HepG2 (cell line): ENCODE measurements around the gene GRB10. TPM values are rescaled to one million over a fixed set of nuclear protein-coding genes. Genes with fewer than 3 reads are reported as not detected.

Source experiments
- ARNT2 ChIP-seq: sonication (generic); formaldehyde crosslinking; IDR thresholded peaks from 2 replicates; pipeline ENCODE4 v1.8.0; 2022; ENCODE audit warnings: mild to moderate bottlenecking, low read depth, missing genetic modification reagents, moderate library complexity
- EP300 ChIP-seq, 3 experiments: sonication (generic) in 1 of 3; formaldehyde crosslinking in 1 of 3; IDR thresholded peaks; 2 replicates each; pipeline versions ENCODE4 v1.5.1 to v1.6.1; 2011 to 2020; ENCODE audit warnings: low read depth in 2 of 3, low read length in 2 of 3, borderline replicate concordance in 1 of 3, improper control_type of control experiment in 1 of 3, mild to moderate bottlenecking in 1 of 3, missing genetic modification reagents in 1 of 3, moderate library complexity in 1 of 3
- FOXO1 ChIP-seq: sonication (generic); formaldehyde crosslinking; IDR thresholded peaks from 2 replicates; pipeline ENCODE4 v1.4.0; 2020; ENCODE audit warnings: missing genetic modification reagents
- KLF6 ChIP-seq: IDR thresholded peaks from 2 replicates; pipeline ENCODE4 v1.8.0; 2016; ENCODE audit warnings: missing biosample characterization, missing genetic modification reagents
- PHF5A ChIP-seq: IDR thresholded peaks from one replicate; pipeline ENCODE4 v1.6.1; 2018; ENCODE audit warnings: low read depth, missing genetic modification reagents; ENCODE audit not compliant: unreplicated experiment
- RBM39 ChIP-seq: fragments of 200-400 bp; formaldehyde crosslinking; IDR thresholded peaks from one replicate; pipeline ENCODE4 v1.6.1; 2018; ENCODE audit warnings: antibody characterized with exemption, mild to moderate bottlenecking, low read depth, low read length; ENCODE audit not compliant: poor library complexity, severe bottlenecking
- RELA ChIP-seq: sonication (generic); formaldehyde crosslinking; IDR thresholded peaks from 2 replicates; pipeline ENCODE4 v1.4.0; 2020; ENCODE audit warnings: missing genetic modification reagents
- REXO4 ChIP-seq: sonication (generic); formaldehyde crosslinking; IDR thresholded peaks from 2 replicates; pipeline ENCODE4 v1.8.0; 2022; ENCODE audit warnings: missing genetic modification reagents, mild to moderate bottlenecking, borderline replicate concordance
- SRF ChIP-seq: IDR thresholded peaks from 2 replicates; pipeline ENCODE4 v1.6.1; 2011; ENCODE audit warnings: mild to moderate bottlenecking, low read depth, low read length, moderate library complexity
- ZBTB1 ChIP-seq: sonication (generic); formaldehyde crosslinking; IDR thresholded peaks from 2 replicates; pipeline ENCODE4 v1.4.0; 2020; ENCODE audit warnings: missing genetic modification reagents, borderline replicate concordance
- ZC3H13 ChIP-seq: sonication (generic); formaldehyde crosslinking; IDR thresholded peaks from 2 replicates; pipeline ENCODE4 v1.8.1; 2023; ENCODE audit warnings: mild to moderate bottlenecking, missing genetic modification reagents, moderate library complexity
- ZNF101 ChIP-seq: sonication (generic); formaldehyde crosslinking; IDR thresholded peaks from 2 replicates; pipeline ENCODE4 v1.4.0; 2020; ENCODE audit warnings: mild to moderate bottlenecking, low read depth, missing genetic modification reagents, borderline replicate concordance
- ZNF143 ChIP-seq: sonication (generic); formaldehyde crosslinking; IDR thresholded peaks from 2 replicates; pipeline ENCODE4 v1.4.0; 2020; ENCODE audit warnings: missing genetic modification reagents
- ZNF343 ChIP-seq: sonication (generic); formaldehyde crosslinking; IDR thresholded peaks from 2 replicates; pipeline ENCODE4 v1.4.0; 2020; ENCODE audit warnings: mild to moderate bottlenecking, missing genetic modification reagents
- polyA plus RNA-seq, 8 experiments: library from polyadenylated mRNA; depleted of rRNA in 3 of 8; stranded (reverse) in 7 of 8; unstranded in 1 of 8; fragments of >200 nt; fragmentation: Illumina TruSeq in 4 of 8; extraction: Trizol in 4 of 8; gene quantifications; 2 replicates each; pipeline versions ENCODE4 v1.2.1 to v1.2.3, GENCODE V29; 2011 to 2016; ENCODE audit warnings: low read depth in 4 of 8, missing spikeins in 1 of 8, mixed read lengths in 1 of 8; ENCODE audit not compliant: insufficient read depth in 1 of 8
- total RNA-seq, 5 experiments: library from RNA; depleted of rRNA; stranded (reverse); fragments of >200 nt; fragmentation: Illumina TruSeq; extraction: Trizol; gene quantifications; 2 replicates each; pipeline ENCODE4 v1.2.3, GENCODE V29; 2016; ENCODE audit warnings: low read depth in 1 of 5
- TF ChIP-seq, protein P1 (sequence below), 2 experiments: fragments of 450-650 bp in 1 of 2; sonication (generic) in 1 of 2; formaldehyde crosslinking; IDR thresholded peaks; 2 replicates each; pipeline versions ENCODE4 v1.5.0 to v1.8.0; 2020 to 2022; ENCODE audit warnings: mild to moderate bottlenecking in 1 of 2, missing genetic modification reagents in 1 of 2
- TF ChIP-seq, protein P2 (sequence below): sonication (generic); formaldehyde crosslinking; IDR thresholded peaks from 2 replicates; pipeline ENCODE4 v1.4.0; 2020; ENCODE audit warnings: missing genetic modification reagents
- TF ChIP-seq, protein P3 (sequence below): sonication (generic); formaldehyde crosslinking; IDR thresholded peaks from 2 replicates; pipeline ENCODE4 v1.4.0; 2020; ENCODE audit warnings: missing genetic modification reagents
- TF ChIP-seq, protein P4 (sequence below): sonication (generic); formaldehyde crosslinking; IDR thresholded peaks from 2 replicates; pipeline ENCODE4; 2020; ENCODE audit warnings: missing genetic modification reagents, mild to moderate bottlenecking, borderline replicate concordance

GRB10 gene
- total and polyA plus RNA-seq, 2 of the 13 experiments (the other 11 are each of a cell fraction or from before 2014, with no cell fraction given): 4.0 to 6.8 TPM

DNA sequence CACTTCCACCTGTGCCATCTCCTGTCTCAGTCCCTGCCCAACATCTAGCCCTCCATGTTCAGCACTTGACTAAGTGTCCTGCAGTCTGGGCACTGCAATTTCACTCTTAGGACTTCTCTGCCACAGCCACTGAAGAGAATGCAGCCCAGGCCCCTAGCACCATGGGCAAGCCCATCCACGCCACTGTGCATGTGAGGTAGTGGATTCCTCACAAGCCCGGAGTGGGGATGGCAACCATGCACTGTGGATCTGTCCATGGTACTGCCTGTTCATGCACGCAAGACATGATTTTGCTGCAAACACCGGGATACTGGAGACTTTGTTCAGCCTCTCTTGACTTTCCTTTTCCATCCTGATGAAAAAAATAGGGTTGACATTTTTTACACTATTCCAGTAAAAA, 229.8 kb downstream of the GRB10 start (continued):
- TF ChIP-seq, protein P1, sequence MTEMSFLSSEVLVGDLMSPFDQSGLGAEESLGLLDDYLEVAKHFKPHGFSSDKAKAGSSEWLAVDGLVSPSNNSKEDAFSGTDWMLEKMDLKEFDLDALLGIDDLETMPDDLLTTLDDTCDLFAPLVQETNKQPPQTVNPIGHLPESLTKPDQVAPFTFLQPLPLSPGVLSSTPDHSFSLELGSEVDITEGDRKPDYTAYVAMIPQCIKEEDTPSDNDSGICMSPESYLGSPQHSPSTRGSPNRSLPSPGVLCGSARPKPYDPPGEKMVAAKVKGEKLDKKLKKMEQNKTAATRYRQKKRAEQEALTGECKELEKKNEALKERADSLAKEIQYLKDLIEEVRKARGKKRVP (CRISPR knock-in tag; IDR thresholded peaks at IDR 0.05): no peak
- 0 out of 2 replicates have a peak, but pooled peaks have one; percentile 41 for TF ChIP-seq FOXO1 (CRISPR knock-in tag)
- TF ChIP-seq SRF: no peak
- no peak for TF ChIP-seq ZNF343 (CRISPR knock-in tag)
- TF ChIP-seq ZBTB1 (CRISPR knock-in tag): 0 out of 2 replicates have a peak, but pooled peaks have one; percentile 11
- TF ChIP-seq ZNF101 (CRISPR knock-in tag): no peak
- TF ChIP-seq, protein P2, sequence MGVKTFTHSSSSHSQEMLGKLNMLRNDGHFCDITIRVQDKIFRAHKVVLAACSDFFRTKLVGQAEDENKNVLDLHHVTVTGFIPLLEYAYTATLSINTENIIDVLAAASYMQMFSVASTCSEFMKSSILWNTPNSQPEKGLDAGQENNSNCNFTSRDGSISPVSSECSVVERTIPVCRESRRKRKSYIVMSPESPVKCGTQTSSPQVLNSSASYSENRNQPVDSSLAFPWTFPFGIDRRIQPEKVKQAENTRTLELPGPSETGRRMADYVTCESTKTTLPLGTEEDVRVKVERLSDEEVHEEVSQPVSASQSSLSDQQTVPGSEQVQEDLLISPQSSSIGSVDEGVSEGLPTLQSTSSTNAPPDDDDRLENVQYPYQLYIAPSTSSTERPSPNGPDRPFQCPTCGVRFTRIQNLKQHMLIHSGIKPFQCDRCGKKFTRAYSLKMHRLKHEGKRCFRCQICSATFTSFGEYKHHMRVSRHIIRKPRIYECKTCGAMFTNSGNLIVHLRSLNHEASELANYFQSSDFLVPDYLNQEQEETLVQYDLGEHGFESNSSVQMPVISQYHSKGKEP: no peak; the same call in 1 of the 2 replicates
- no peak for TF ChIP-seq RELA (CRISPR knock-in tag)
- TF ChIP-seq ZNF143: no peak
- TF ChIP-seq PHF5A (CRISPR knock-in tag): no peak
- peak; percentile 46; the same call in 1 of the 2 replicates for TF ChIP-seq ARNT2 (CRISPR knock-in tag)
- TF ChIP-seq, protein P3, sequence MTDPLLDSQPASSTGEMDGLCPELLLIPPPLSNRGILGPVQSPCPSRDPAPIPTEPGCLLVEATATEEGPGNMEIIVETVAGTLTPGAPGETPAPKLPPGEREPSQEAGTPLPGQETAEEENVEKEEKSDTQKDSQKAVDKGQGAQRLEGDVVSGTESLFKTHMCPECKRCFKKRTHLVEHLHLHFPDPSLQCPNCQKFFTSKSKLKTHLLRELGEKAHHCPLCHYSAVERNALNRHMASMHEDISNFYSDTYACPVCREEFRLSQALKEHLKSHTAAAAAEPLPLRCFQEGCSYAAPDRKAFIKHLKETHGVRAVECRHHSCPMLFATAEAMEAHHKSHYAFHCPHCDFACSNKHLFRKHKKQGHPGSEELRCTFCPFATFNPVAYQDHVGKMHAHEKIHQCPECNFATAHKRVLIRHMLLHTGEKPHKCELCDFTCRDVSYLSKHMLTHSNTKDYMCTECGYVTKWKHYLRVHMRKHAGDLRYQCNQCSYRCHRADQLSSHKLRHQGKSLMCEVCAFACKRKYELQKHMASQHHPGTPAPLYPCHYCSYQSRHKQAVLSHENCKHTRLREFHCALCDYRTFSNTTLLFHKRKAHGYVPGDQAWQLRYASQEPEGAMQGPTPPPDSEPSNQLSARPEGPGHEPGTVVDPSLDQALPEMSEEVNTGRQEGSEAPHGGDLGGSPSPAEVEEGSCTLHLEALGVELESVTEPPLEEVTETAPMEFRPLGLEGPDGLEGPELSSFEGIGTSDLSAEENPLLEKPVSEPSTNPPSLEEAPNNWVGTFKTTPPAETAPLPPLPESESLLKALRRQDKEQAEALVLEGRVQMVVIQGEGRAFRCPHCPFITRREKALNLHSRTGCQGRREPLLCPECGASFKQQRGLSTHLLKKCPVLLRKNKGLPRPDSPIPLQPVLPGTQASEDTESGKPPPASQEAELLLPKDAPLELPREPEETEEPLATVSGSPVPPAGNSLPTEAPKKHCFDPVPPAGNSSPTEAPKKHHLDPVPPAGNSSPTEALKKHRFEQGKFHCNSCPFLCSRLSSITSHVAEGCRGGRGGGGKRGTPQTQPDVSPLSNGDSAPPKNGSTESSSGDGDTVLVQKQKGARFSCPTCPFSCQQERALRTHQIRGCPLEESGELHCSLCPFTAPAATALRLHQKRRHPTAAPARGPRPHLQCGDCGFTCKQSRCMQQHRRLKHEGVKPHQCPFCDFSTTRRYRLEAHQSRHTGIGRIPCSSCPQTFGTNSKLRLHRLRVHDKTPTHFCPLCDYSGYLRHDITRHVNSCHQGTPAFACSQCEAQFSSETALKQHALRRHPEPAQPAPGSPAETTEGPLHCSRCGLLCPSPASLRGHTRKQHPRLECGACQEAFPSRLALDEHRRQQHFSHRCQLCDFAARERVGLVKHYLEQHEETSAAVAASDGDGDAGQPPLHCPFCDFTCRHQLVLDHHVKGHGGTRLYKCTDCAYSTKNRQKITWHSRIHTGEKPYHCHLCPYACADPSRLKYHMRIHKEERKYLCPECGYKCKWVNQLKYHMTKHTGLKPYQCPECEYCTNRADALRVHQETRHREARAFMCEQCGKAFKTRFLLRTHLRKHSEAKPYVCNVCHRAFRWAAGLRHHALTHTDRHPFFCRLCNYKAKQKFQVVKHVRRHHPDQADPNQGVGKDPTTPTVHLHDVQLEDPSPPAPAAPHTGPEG (CRISPR knock-in tag): no peak
- TF ChIP-seq REXO4 (CRISPR knock-in tag): no peak
- TF ChIP-seq, protein P4, sequence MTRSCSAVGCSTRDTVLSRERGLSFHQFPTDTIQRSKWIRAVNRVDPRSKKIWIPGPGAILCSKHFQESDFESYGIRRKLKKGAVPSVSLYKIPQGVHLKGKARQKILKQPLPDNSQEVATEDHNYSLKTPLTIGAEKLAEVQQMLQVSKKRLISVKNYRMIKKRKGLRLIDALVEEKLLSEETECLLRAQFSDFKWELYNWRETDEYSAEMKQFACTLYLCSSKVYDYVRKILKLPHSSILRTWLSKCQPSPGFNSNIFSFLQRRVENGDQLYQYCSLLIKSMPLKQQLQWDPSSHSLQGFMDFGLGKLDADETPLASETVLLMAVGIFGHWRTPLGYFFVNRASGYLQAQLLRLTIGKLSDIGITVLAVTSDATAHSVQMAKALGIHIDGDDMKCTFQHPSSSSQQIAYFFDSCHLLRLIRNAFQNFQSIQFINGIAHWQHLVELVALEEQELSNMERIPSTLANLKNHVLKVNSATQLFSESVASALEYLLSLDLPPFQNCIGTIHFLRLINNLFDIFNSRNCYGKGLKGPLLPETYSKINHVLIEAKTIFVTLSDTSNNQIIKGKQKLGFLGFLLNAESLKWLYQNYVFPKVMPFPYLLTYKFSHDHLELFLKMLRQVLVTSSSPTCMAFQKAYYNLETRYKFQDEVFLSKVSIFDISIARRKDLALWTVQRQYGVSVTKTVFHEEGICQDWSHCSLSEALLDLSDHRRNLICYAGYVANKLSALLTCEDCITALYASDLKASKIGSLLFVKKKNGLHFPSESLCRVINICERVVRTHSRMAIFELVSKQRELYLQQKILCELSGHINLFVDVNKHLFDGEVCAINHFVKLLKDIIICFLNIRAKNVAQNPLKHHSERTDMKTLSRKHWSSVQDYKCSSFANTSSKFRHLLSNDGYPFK (CRISPR knock-in tag): no peak
- TF ChIP-seq ZC3H13: no peak
- no peak for TF ChIP-seq KLF6
- no peak for TF ChIP-seq EP300 (IDR thresholded peaks at IDR 0.05; ENCODE audit: low read depth in 2 of 2, low read length in 2 of 2)
- TF ChIP-seq EP300 (CRISPR knock-in tag; IDR thresholded peaks at IDR 0.05; ENCODE audit: borderline replicate concordance): no peak
- no peak for TF ChIP-seq RBM39
